Measurements from ENCODE around the gene MINDY2. TPM values are rescaled to one million over a fixed set of nuclear protein-coding genes. Genes with fewer than 3 reads are reported as not detected.

MINDY2 gene
- polyA plus RNA-seq, 3 donors = 3.4 to 10.9 (median 3.4) TPM

DNA sequence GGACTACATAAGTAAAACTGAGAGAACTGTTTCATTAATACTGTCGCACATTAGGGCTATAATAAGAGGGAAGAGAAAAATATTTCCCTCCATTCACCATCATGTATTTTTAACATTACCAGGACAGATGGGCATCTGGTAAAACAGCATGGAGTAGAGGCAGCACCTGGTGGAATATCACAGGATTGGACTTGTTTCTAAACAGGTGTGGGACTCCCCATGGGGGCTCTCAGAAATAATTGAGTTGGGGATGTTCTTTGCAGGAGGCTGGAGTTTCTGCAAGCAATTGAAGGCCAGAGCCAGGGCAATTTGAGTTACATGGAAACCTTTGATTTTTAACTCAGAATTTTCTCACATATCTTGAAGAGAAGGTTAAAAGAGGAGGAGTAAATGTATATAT lies 8.4 kb upstream of the MINDY2 start:
- no peak overlapping the region for H2AFZ ChIP-seq (ENCODE audit: insufficient read depth, low read depth, low read length, poor library complexity, severe bottlenecking)
- peaks cover 0 to 10% of the 10 kb centered on the region in 2 donors for H3K9me3 ChIP-seq (replicated peaks in 1 of 2; ENCODE audit: control insufficient read depth in 1 of 2, insufficient read depth in 1 of 2, low read length in 2 of 2)
- Mint-ChIP-seq H3K4me1 (peaks cover 6% of the 10 kb centered on the region), H3K27ac (no peak overlapping the region), H3K27me3 (ENCODE audit: low read depth in 3 of 3) (peaks cover 2 to 5% (median 2%) of the 10 kb centered on the region in 3 donors), H3K9me3 (peaks cover 0 to 15% (median 10%) of the 10 kb centered on the region in 7 donors), H3K4me3 (no peak overlapping the region), H3K36me3 (no peaks in the 10 kb centered on the region)
- intact Hi-C loops (cut with micrococcal nuclease) = no loop called here
- TF ChIP-seq, protein P1, sequence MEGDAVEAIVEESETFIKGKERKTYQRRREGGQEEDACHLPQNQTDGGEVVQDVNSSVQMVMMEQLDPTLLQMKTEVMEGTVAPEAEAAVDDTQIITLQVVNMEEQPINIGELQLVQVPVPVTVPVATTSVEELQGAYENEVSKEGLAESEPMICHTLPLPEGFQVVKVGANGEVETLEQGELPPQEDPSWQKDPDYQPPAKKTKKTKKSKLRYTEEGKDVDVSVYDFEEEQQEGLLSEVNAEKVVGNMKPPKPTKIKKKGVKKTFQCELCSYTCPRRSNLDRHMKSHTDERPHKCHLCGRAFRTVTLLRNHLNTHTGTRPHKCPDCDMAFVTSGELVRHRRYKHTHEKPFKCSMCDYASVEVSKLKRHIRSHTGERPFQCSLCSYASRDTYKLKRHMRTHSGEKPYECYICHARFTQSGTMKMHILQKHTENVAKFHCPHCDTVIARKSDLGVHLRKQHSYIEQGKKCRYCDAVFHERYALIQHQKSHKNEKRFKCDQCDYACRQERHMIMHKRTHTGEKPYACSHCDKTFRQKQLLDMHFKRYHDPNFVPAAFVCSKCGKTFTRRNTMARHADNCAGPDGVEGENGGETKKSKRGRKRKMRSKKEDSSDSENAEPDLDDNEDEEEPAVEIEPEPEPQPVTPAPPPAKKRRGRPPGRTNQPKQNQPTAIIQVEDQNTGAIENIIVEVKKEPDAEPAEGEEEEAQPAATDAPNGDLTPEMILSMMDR (IDR thresholded peaks at IDR 0.05) = no peak
- no peak overlapping the region for H3K4me2 ChIP-seq (replicated peaks; ENCODE audit: extremely low read depth, low read length, poor library complexity, severe bottlenecking)
- H3K79me2 ChIP-seq (ENCODE audit: insufficient read depth, low read length) = no peaks in the 10 kb centered on the region
- no CpG with 5 or more reads among the region's 1 CpG for WGBS (ENCODE audit: insufficient coverage)
- no peak for DNase-seq
- H3K27ac ChIP-seq (ENCODE audit: low read depth in 1 of 2, low read length in 2 of 2) = no peak overlapping the region
- H3K4me3 ChIP-seq (replicated peaks in 1 of 3; ENCODE audit: low read depth in 2 of 3, low read length in 3 of 3) = no peak overlapping the region
- H3K27me3 ChIP-seq (ENCODE audit: control insufficient read depth in 2 of 2, insufficient read depth in 2 of 2, low read length in 2 of 2) = no peaks in the 10 kb centered on the region
- H4K20me1 ChIP-seq (ENCODE audit: insufficient read depth, low read length) = no peaks in the 10 kb centered on the region
- no peak overlapping the region for H3K9ac ChIP-seq (ENCODE audit: insufficient read depth, low read length, poor library complexity, severe bottlenecking)
- no peaks in the 10 kb centered on the region for H3K4me1 ChIP-seq (ENCODE audit: control insufficient read depth in 1 of 2, insufficient read depth in 2 of 2, low read length in 2 of 2)
- no peaks in the 10 kb centered on the region for H3K36me3 ChIP-seq (replicated peaks in 1 of 2; ENCODE audit: control insufficient read depth in 1 of 2, insufficient read depth in 2 of 2, low read length in 2 of 2)

- no peak overlapping the region for H3K27ac ChIP-seq (ENCODE audit: low read depth in 1 of 2, low read length in 2 of 2)
- TF ChIP-seq, protein P1 (IDR thresholded peaks at IDR 0.05) = no peak
- H3K79me2 ChIP-seq (ENCODE audit: insufficient read depth, low read length) = no peaks in the 10 kb centered on the region
- Mint-ChIP-seq H3K36me3 (no peaks in the 10 kb centered on the region), H3K4me3 (no peak overlapping the region), H3K27me3 (ENCODE audit: low read depth in 3 of 3) (peaks cover 0 to 3% (median 2%) of the 10 kb centered on the region in 3 donors), H3K4me1 (peaks cover 6% of the 10 kb centered on the region), H3K9me3 (peaks cover 0 to 15% (median 11%) of the 10 kb centered on the region in 7 donors), H3K27ac (no peak overlapping the region)
- H3K27me3 ChIP-seq (ENCODE audit: control insufficient read depth in 2 of 2, insufficient read depth in 2 of 2, low read length in 2 of 2) = no peaks in the 10 kb centered on the region
- H3K9me3 ChIP-seq (replicated peaks in 1 of 2; ENCODE audit: control insufficient read depth in 1 of 2, insufficient read depth in 1 of 2, low read length in 2 of 2) = peaks cover 0 to 10% of the 10 kb centered on the region in 2 donors
- H4K20me1 ChIP-seq (ENCODE audit: insufficient read depth, low read length) = no peaks in the 10 kb centered on the region
- H3K36me3 ChIP-seq (replicated peaks in 1 of 2; ENCODE audit: control insufficient read depth in 1 of 2, insufficient read depth in 2 of 2, low read length in 2 of 2) = no peaks in the 10 kb centered on the region
- H2AFZ ChIP-seq (ENCODE audit: insufficient read depth, low read depth, low read length, poor library complexity, severe bottlenecking) = no peak overlapping the region
- intact Hi-C loops (cut with micrococcal nuclease) = no loop called here
- no peak overlapping the region for H3K4me3 ChIP-seq (replicated peaks in 1 of 3; ENCODE audit: low read depth in 2 of 3, low read length in 3 of 3)
- DNase-seq = no peak
- H3K4me1 ChIP-seq (ENCODE audit: control insufficient read depth in 1 of 2, insufficient read depth in 2 of 2, low read length in 2 of 2) = no peaks in the 10 kb centered on the region
- H3K9ac ChIP-seq (ENCODE audit: insufficient read depth, low read length, poor library complexity, severe bottlenecking) = no peak overlapping the region
- WGBS (ENCODE audit: insufficient coverage) = 100% methylated on average over 1 of the region's 5 CpGs
- no peak overlapping the region for H3K4me2 ChIP-seq (replicated peaks; ENCODE audit: extremely low read depth, low read length, poor library complexity, severe bottlenecking)
These were observed 6.6 kb upstream of the MINDY2 start for GRCh38 chr15:58764468-58764867.

Data from CD14-positive monocyte (primary cell).